ENCODE data around the gene EXOC3L1.

DNA sequence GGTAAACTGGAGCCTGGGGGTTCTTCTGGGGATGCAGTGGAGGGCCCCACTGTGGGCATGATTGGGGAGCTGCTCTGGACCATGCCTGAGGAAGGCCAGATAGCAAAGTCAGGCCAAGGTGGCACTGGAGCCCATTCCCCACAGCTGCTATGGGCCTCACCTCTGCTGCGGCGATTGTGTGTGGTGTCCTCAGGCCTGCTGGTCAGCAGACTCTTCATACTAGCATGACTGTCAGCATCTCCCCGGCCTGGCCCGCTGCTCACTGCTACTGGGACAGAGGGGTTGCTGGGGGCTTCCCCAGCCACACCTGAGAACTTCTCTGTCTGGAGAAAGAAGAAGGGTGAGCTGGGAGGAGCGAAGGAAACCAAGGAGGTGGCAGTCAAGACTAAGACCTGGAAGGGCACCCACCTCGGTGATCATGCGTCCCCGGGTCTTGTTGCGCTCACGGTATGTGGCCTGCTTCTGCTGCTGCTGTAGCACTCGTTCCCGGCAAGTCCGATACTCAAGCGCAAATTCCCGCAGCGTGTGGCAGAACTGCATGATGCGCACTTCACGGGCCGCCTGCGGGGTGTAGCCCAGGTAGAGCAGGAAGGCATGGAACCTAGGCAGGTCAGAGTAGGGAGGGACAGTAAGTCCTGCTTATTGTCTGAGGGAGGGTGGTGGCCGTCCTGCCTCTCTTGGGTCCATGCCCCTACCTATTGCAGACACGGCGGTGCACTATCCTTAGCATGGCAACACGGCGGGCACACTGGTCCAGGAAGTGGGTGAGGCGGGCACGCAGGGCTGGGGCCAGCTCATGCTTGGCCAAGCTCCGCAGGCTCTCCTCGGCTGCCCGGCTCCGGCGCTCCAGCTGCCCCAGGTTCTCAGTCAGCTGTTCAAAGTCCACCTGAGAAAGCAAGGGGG is 40.2 kb upstream of the EXOC3L1 start:
- TF ChIP-seq POLR2AphosphoS5 (IDR thresholded peaks at IDR 0.05; ENCODE audit: low read depth, low read length) (no peak; the same call in 1 of the 2 replicates), POLR2A (IDR thresholded peaks at IDR 0.05; ENCODE audit: low read depth, low read length) (0 out of 2 replicates have a peak, but pooled peaks have one; percentile 27), TAF1 (IDR thresholded peaks at IDR 0.05; ENCODE audit: low read depth, low read length) (no peak), PAX5 (IDR thresholded peaks at IDR 0.05; ENCODE audit: insufficient read depth, low read length, severe bottlenecking) (no peak), SPI1 (IDR thresholded peaks at IDR 0.05; ENCODE audit: low read depth, low read length) (no peak), POU2F2 (IDR thresholded peaks at IDR 0.05; ENCODE audit: low read depth, low read length) (no peak)
